ENCODE measurements around the gene RNF40.

Gene RNF40

DNA sequence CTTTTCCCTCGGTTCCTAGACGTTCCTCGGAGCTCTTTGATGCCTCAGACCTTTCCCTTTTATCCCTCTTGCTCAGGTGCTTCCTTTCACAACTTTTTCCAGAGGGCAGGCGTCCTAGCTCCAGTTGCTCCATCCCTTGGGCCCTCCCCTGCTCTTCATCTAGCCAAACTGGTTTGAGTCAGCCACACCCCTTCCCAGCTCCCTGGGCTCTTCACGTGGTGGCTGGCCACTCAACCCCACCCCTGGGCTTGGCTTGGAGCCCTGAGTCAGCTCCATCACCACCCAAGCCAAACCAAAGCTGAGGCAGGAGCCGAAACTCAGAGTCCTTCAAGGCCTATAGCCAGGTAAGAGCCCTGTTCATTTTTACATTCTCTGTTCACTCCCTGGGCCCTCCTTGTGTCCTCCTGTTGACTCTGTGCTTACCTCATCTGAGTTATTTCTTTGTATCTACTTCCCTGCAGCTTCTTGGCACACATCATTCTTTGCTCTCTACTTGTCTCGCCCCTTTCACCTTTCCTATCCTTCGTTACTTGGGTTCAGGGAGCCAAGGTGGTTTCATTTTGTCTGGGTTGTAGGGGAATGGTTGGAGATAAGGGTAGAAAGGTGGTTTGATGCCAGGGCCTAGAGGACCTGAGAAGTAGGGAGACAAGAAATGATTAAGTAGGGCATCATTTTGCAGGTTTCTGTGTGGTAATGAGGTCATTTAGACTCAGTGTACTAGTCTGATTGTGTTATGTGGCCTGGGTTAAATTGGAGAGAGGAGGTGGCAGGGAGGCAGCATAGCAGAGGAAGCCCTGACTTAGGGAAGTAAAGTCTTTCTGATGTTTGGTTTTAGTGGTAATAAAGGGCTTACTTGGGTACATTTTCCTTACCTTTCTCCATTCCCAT, 21.5 kb upstream of the RNF40 start:
- DNase-seq (ENCODE audit: low spot score): no peak

DNA sequence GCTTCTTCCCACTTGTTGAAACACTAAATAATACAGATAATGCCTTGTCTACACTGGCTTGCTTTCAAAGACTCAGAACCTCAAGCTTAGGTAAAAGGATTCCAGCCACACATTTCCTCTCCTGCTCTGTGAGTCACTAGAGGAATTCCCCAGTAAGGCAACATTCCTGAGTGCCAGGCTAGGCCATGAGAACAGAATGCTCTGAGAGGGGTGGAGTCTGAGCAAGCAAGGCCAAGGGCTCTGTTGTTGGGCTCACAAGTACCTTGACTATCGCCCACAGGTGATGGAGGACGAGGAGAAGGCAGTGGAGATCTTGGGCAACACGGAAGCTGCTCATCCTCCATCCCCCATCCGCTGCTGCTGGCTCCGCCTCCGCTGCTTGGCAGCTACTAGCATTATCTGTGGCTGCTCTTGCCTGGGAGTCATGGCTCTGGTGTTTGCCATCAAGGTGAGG, 20.6 kb upstream of the RNF40 start:
- no peak for DNase-seq (ENCODE audit: low spot score)

DNA sequence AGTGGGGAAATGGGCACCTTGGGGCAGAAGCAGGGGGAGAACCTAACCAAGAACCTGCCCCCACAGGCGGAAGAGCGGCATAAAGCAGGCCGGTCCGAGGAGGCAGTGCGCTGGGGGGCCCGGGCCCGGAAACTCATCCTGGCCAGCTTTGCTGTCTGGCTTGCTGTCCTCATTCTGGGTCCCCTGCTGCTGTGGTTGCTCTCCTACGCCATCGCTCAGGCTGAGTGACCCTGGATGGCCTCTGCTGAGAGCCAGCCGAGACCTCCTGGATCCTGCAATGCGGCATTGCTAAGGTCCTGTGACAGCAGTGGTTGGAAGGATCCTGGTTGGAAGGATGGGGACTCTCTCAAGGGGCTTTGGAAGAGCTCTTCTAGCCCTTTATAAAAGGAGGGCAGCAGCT, 18.4 kb upstream of the RNF40 start:
- DNase-seq (ENCODE audit: low spot score): no peak

DNA sequence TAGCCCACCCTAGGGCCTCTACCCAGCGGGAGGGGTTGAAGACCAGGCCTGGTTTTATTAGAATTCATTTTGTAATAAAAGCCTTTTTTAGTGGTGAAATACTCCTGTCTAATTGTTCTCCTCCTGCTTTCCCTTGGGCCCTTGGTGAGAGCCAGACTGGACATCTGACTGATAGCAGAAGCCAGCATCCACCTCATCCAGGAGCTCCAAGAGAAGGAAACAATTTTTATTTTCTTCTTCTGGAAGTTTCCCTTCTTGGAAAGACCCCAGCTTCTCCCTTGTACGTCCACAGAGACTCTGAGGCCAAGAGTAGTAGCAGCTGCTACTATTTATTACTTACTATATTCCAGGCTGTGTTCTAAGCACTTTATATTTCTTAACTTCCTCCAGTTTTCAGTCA, 17.9 kb upstream of the RNF40 start:
- no peak for DNase-seq (ENCODE audit: low spot score)

DNA sequence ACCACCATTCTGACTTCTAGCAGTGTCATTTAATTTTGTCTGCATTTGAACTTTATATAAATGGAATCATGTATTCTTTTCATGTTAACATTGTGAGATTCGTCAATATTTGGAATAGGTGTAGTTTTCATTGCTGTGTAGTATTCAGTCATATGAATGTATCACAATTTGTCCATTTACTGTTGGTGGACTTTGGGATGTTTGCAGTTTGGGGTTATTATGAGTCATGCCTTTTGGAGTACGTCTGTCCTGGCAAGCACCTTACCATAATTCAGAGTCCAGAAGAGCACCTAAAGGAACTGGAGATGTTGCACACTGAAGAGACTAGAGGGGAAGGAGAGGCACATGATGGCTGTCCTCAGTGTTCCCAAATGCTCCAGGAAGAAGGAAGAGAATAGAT, 17.0 kb upstream of the RNF40 start:
- DNase-seq (ENCODE audit: low spot score): no peak

DNA sequence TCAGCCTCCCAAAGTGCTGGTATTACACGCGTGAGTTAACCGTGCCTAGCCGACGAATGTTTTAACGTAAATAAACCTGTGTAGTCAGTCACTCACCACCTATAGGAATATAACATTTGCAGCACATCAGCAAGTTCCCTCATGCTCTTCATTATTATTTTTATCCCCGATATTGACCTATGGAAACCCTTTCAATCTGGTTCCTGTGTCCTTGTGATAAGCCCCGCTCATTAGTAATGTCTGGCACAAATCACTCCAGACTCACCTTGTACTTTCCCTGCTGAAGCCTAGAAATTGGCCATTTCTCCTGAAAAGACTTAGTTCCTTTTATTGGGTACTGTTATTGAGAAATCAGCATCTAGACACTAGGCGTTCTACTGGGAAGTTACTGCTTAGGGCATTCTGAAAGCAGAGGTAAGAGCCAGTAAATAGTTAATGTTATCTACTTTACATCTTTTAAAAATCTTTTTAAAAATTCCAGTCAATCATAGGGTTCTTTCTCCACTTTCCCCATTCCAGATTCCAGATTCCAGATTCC, 15.4 kb upstream of the RNF40 start:
- DNase-seq (ENCODE audit: low spot score): no peak

DNA sequence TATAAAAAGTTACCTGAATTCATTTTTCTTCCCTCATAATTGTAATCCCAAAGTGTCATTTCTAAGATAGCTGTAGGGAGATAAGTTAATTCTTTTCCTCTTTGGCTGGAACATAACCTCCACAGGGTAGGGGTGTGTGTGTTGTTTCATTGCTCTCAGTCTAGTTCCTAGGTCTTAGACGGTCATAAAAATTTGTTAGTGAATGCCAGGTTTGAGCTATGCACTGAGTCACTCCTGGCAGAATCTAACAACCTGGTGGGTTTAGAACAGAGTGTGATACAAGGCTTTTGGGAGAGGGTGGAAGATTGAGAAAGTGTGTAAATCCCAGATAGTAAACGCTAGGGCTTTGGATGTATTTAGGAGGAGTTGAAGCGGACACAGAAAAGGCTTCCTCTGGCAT, 14.8 kb upstream of the RNF40 start:
- DNase-seq (ENCODE audit: low spot score): no peak

DNA sequence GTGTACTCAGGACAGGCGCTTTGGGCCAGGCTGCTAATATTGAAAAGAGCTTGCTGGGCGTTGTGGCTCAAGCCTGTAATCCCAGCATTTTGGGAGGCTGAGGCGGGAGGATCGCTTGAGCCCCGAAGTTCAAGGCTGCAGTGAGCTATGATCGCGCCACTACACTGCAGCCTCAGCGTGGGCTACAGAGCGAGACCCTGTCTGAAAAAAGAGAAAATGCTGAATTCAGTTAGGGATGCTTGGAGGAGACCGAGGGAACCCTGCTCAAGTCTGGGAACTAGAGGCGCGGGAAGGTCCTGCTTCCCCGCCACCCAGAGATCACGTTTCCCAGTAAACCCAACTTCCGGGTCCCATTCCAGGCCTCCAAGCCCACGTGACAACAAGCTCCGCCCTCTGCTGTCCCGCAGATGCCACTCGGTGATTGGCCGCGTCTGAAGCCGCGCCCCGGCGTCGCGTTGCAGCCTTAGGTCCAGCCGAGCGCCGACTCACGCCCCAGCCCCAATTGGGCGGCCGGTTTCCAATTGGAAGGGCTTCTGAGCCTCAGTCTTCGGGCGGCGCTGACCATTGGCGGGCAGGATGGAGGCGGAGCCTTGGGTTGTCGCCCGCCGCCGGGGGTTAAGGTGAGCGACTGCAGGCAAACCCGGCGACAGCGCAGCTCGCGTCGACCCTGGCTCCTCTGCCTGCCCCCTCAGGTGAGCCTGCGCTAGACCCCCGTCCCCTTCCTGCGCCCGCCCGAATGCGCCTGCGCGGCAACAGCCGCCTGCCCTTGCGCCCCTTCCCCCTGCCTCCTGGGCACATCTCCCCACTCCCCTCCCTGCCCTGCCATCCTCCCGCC, 14.1 kb upstream of the RNF40 start, which contains the start of gene PHKG2:
Gene PHKG2, plus strand, starts transcription at position 627 of the 835 bp plus-strand sequence. CDS start 396 bp downstream, outside the sequence.
- DNase-seq (ENCODE audit: low spot score): peak; percentile 96

DNA sequence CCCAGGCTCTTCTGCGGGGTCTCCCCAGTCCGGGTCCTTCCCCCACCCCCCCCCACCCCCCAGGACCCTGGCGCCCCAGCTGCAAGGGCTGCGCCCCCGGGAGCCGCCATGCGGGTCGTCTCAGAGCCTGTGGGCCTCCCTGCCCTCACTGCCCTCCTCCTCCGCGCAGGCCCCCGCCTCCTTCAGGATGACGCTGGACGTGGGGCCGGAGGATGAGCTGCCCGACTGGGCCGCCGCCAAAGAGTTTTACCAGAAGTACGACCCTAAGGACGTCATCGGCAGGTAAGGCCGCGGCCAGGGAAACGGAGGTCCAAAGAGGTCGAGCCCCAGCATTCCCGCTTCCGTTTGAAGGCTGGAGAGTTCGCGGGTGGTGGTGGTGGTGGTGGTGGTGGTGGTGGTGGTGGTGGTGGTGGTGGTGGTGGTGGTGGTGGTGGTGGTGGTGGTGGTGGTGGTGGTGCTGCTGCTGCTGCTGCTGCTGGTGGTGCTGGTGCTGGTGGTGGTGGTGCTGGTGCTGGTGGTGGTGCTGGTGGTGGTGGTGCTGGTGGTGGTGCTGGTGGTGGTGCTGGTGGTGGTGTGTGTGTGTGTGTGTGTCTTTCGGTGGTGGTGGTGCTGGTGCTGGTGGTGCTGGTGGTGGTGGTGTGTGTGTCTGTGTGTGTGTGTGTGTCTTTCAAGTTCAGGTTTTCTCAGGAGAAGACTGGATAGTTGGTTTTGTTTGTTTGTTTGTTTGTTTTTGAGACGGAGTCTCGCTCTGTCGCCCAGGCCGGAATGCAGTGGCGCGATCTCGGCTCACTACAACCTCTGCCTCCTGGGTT, 13.3 kb upstream of the RNF40 start:
- DNase-seq (ENCODE audit: low spot score): peak; percentile 61

DNA sequence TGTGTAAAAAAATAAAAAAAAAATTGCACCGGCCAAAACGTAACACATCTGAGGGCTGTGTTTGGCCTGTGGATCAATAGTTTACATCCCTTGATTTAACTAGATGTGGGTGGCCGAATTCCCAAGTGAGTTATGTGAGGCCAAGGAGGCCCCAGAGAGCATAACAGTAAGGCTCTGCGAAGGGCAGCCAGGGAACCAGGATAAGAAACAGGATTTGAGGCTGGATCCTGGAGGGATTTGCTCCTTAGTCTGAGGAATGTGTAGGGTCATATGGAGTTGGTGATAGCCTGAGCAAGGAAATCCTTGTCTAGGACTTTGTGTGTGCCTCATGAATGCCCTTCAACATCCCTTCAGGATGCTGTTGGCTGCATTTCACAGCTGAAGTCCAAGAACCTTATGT, 11.9 kb upstream of the RNF40 start:
- DNase-seq (ENCODE audit: low spot score): no peak

DNA sequence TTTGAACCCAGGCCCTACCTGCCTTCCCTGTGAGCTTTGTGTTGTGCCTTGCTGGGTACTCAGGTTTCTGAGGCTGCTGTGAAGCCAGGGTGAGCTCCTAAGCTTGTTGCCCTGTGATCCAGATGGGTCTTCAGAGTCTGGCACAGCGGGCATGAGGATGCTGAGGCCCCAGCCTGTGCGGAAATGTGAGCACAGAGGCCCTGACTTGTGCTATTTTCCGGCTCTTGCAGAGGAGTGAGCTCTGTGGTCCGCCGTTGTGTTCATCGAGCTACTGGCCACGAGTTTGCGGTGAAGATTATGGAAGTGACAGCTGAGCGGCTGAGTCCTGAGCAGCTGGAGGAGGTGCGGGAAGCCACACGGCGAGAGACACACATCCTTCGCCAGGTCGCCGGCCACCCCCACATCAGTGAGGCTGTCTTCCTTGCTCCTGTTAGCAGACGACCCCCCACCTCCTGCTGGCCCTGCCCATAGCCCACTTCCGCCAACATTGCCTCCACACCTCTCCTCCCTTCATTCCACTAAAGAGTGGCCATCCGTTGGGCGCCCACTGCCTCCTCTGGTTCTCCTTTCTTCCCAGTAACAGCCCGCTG, 11.2 kb upstream of the RNF40 start:
- no peak for DNase-seq (ENCODE audit: low spot score)

DNA sequence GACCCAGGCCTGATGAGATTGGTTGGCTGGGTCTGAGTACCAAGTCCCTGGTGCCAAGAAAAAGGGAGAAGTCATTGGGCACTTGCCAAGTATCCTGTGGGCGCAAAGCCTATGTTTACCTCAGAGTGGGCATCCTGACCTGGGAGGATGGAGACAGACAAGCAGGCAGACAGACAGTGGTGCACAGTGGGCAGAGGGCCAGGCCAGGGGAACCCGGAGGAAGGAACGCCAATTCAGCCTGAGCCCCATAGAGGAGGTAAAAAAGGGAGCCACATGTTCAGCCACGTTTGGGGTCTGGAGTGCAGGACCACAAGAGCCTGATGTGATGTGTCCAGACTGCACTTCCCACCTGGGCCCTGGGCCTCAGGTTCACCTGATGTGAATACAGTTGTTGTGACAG, 8.5 kb upstream of the RNF40 start:
- no peak for DNase-seq (ENCODE audit: low spot score)

DNA sequence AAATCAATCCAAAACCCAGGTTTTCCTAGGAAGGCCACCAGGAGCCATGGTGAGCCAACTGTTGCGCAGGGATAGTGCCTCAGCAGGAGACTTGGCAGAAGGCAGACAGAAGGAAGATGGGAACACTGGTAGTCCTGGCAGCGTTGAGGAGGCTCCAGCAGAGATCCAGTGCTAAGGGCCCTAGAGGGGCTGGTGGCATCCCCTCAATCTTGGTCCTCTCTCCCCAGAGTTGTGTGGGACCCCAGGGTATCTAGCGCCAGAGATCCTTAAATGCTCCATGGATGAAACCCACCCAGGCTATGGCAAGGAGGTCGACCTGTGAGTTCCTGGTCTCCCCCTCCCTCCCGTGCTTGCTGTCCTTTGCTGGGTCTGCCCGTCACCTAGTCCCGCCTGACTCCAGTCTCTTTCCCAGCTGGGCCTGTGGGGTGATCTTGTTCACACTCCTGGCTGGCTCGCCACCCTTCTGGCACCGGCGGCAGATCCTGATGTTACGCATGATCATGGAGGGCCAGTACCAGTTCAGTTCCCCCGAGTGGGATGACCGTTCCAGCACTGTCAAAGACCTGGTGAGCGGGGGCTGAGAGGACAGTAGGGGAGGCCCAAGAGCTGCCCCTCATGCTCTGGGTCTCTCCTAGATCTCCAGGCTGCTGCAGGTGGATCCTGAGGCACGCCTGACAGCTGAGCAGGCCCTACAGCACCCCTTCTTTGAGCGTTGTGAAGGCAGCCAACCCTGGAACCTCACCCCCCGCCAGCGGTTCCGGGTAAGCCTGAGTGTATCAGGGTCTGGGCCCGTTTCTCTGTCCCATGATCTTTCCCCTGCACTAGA, 6.0 kb upstream of the RNF40 start:
- DNase-seq (ENCODE audit: low spot score): no peak

DNA sequence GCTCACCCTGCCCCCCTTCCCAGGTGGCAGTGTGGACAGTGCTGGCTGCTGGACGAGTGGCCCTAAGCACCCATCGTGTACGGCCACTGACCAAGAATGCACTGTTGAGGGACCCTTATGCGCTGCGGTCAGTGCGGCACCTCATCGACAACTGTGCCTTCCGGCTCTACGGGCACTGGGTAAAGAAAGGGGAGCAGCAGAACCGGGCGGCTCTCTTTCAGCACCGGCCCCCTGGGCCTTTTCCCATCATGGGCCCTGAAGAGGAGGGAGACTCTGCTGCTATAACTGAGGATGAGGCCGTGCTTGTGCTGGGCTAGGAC, 5.4 kb upstream of the RNF40 start:
- no peak for DNase-seq (ENCODE audit: low spot score)

DNA sequence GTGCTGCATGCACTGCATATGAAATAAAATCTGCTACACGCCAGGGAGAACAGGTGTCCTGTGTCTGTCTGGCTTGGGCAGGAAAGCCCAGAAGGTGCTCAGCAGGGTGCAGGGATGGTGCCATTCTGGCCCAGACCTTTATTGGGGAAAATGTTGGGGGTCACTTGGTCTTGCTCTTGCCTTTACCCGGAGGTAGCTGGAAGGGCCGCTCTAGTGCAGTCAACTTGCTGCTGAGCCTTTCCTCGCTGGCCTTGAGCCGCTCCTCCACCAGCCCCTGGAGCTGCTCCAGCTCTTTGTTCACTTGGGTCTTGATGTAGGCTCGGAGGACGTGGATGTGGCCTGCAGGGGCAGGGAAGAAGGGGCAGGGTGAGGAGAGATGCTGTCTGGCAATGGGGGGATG, 4.8 kb upstream of the RNF40 start:
- DNase-seq (ENCODE audit: low spot score): no peak

DNA sequence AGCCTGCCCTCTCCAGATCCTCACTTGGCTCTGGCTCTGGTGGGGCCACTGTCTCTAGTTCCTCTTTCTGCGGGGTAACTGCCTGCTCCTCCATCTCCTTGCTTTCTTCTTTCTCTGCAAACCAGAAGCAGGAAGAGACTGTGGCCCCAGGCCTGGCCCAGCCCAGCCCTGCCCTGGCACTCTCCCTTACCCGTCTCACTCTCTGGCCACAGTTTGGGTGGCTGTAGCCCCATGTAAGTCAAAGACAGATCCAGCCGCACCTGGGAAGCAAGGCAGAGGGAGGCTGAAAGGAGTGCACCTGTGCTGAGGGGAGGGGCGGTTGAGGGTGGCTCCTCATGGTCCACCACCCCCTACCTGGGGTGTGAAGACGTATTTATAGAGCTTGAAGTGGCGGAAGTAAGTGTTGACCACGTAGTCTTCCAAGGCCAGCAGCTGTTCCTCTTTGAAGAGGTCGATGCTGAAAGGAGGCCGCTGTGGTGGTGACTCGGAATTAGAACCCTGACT, 3.1 kb upstream of the RNF40 start:
- DNase-seq (ENCODE audit: low spot score): no peak

DNA sequence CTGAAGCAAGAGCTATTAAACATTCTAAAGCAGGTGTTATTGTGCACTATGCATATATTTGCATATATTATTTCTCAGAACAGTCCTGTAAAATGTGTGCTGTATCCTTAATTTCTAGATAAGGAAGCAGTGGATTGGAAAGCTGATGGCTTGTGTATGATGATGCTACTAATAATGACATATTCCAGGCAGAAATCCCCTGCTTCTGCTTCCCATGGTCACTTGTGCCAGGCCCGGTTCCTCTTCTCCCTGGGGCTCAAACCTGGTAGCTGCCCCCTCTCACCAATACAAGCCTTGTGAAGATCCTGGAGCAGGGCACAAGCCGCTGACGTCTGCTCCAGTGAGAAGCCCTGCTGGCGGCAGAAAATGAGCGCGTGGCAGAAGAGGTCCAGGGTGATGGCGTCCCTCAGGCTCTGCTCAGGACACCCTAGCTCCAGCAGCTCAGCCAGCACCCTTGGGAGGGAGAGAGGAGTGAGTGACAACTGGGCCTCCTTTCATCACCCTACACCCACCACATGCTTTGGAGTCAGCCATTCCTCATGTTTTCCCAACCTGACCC, 2.0 kb upstream of the RNF40 start:
- no peak for DNase-seq (ENCODE audit: low spot score)

DNA sequence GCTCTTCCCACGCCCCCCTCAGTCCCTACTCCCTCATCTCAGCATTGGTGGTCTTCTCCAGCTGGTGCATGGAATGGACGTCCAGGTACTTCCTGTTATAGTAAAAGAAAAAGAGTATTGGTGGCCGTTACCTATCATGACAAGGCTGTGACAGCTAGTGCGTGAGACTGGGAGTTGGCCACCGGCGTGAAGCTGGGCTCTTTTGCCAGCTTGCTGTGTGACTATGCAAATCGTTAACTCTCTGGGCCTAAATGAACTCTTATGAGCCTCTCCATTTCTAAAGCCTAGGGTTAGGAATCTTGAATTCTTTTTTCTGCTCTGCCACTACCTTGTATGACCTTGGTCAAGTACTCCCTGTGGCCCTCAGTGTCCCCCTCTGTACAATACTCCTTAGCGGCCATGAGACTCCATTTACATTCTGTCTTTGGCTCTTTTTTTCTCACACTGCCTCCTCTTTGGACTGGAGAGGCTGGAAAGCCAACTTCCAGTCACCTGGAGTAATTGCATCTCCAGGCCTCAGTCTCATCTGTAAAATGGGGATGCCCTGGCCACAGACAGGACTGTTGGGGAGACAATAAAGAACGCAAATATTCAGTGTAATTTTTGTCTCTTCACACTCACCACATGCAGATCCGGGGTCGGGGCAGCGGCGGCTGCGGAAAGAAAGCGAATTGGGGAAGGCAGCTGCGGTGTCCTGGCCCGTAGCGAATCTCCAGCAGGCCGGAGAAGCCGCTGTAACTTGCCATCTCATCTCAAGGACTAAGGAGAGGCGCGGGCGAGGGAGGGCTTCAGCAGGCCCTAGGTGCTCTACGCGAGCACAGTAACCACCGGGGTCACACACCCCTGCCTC, 1.3 kb upstream of the RNF40 start:
- no peak for DNase-seq (ENCODE audit: low spot score)

DNA sequence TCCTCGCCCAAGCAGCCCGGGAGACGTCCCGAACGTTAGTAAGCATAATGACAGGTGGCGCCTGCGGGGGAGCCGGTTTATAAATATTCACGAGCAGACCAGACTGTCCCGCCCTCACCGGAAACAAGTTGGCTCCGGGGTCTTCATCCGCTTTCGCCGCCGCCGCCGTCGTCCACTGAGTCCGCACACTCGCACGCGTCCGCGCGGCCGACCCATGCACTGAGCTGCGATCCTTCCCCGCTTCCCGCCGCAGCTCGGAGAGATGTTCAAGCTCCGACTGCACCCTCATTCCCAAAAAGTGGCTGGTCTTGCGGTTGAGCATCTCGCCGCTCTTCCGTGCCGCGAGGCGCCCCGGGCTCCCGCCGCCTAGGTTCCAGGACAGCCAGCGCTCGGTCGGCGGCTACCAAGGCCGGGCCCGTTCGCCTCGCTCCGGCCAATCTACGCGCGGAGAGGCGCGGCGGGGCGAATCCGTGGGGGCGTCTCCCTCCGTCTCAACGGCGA, 645 bp upstream of the RNF40 start:
- peak; percentile 74 for DNase-seq (ENCODE audit: low spot score)

All from D341Med (cell line).